ENCODE data around the gene CDX2.

- no peak for TF ChIP-seq POLR2A (IDR thresholded peaks at IDR 0.05)
- TF ChIP-seq CTCF (IDR thresholded peaks at IDR 0.05), result no peak
- no peak for TF ChIP-seq EP300 (IDR thresholded peaks at IDR 0.05)
Measured at GRCh38 chr13:27963491-27963890, 5.6 kb downstream of the CDX2 start.

All from ovary (tissue), 3 donors.